NOMO-1 treated with dmso at 0.1 percent for 144 hours (cell line): ENCODE results near the gene ITIH3.
A peak's percentile ranks its signal among the peaks of the same experiment; 100 is the strongest.
"Not testable (repeated sequence)": the region's sequence is repeated elsewhere in the genome, so short reads cannot be mapped to it uniquely, and the experiment has no call there.

Experiments
- DNase-seq: peaks from one replicate; lab custom pipeline; 2025; ENCODE audit not compliant: unreplicated experiment; lab: John Stamatoyannopoulos, UW

Gene ITIH3, protein sequence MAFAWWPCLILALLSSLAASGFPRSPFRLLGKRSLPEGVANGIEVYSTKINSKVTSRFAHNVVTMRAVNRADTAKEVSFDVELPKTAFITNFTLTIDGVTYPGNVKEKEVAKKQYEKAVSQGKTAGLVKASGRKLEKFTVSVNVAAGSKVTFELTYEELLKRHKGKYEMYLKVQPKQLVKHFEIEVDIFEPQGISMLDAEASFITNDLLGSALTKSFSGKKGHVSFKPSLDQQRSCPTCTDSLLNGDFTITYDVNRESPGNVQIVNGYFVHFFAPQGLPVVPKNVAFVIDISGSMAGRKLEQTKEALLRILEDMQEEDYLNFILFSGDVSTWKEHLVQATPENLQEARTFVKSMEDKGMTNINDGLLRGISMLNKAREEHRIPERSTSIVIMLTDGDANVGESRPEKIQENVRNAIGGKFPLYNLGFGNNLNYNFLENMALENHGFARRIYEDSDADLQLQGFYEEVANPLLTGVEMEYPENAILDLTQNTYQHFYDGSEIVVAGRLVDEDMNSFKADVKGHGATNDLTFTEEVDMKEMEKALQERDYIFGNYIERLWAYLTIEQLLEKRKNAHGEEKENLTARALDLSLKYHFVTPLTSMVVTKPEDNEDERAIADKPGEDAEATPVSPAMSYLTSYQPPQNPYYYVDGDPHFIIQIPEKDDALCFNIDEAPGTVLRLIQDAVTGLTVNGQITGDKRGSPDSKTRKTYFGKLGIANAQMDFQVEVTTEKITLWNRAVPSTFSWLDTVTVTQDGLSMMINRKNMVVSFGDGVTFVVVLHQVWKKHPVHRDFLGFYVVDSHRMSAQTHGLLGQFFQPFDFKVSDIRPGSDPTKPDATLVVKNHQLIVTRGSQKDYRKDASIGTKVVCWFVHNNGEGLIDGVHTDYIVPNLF

DNA sequence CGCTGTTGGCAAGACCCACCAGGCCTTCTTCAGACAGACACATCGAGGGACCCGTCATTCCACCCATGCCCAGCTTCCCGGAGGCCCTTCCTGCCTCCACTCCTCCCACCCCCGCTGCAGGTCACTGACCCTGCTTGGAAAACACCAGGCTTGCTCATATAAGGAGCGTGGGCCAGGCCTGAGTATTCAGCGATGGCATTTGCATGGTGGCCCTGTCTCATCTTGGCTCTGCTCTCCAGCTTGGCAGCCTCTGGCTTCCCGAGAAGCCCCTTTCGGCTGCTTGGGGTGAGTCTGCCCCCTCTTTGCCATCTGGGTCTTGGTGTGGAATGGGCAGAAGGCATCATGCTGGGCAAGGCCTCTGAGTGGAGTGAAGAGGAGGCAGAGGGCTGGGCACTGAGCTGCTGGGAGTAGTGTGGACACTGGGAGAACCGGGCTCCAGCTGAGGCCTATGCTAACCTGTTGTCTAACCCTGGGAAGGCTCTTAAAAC lies at the start of gene ITIH3:
Gene ITIH3, plus strand, starts transcription at position 185 of the 488 bp plus-strand sequence. Its CDS starts 8 bp downstream, at position 193.
- DNase-seq, result no peak

DNA sequence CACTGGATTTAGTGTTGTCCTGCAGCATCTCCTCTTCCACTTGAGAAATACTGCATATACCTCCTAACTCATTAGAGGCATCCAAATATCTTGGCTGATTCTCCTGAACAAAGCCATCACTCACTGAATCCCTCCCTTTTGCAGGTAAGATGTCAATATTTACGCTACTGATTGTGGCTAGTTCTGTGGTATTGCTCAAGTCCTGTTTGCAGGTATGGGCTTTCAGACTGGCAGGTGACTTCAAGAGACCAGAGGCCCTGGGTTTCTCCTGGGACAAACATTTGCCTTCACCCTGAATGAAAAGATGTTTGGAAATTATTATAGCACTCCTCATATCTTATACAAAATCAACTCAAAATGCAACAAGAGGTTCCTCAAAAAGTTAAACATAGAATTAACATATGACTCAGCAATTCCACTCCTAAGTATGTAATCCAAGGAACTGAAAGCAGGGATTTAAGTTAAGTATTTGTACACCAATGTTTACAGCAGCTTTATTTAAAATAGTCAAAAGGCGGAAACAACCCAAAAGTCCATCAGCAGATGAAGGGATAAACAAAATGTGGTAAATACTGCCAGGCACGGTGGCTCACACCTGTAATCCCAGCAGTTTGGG lies 42.4 kb upstream of the ITIH3 start:
- no peak for DNase-seq

DNA sequence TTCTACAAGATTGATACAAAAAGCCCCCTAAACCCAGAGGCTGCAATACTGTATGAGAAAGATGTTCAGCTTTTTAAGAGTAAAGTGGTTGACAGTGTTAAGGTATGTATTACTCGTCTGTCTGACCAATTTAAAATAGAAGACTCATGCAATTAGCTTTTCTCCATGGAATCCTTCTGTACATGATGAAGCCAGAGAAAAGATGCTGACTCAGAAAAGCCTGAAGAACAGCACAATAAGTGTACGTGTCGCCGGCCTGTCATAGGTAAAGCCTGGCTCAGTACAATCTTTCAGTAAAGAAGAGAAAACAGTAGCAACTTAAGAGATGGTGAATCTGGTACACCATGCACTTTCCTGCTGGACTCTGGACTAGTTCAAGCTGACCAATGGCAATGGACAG lies 40.2 kb upstream of the ITIH3 start:
- DNase-seq, result no peak

GRCh38 chr3:52756141-52756540 lies 38.5 kb upstream of the ITIH3 start:
- DNase-seq, result no peak

DNA sequence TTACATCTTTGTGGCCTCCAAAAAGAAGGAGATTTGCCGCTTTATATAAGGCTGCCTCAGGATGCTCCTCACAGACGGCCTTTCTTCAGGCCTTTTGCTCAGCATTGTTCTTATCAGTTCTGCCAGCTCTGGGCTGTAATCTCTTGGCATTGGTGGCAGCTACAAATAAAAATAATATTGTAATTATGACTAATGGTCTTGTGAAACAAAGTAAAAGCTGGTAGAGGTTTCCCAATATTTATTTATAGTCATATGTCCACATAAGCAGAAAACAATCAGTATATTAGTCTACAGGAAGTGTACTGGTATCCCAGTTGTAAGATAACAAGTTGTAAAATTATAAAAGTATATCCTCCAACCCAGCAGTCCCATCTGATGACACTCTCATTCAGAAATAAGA lies 31.1 kb upstream of the ITIH3 start:
- DNase-seq, result no peak

DNA sequence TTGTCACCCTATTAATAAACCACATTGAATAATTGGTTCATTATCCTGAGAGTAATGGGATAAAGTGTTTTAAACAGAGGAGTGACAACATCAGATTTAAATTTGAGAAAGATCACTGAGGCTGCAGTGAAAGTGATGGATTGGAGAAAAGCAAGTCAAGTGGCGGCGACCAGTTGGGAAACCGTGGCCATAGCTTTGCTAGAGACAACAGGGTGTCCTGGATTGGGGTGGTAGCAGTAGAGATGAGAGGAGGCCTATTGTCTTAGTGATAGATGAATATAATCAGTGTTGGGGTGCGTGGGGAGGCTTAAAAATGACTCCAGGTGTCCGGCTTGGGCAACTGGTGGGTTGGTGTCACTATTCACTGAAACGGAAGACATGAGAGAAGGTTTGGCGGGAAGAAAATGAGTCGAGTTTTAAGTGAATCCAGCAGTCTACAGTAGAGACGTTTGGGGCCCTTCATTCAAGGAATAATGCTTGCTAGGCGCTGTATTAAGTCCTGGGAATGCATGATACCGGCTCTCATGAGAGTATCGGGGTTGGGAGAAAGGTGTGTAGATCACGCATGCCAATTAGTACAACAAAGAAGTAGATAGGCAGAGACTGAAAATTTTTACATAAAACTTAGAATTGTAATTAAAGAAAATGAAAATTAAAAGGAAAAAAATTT lies 24.7 kb upstream of the ITIH3 start:
- DNase-seq, result no peak

DNA sequence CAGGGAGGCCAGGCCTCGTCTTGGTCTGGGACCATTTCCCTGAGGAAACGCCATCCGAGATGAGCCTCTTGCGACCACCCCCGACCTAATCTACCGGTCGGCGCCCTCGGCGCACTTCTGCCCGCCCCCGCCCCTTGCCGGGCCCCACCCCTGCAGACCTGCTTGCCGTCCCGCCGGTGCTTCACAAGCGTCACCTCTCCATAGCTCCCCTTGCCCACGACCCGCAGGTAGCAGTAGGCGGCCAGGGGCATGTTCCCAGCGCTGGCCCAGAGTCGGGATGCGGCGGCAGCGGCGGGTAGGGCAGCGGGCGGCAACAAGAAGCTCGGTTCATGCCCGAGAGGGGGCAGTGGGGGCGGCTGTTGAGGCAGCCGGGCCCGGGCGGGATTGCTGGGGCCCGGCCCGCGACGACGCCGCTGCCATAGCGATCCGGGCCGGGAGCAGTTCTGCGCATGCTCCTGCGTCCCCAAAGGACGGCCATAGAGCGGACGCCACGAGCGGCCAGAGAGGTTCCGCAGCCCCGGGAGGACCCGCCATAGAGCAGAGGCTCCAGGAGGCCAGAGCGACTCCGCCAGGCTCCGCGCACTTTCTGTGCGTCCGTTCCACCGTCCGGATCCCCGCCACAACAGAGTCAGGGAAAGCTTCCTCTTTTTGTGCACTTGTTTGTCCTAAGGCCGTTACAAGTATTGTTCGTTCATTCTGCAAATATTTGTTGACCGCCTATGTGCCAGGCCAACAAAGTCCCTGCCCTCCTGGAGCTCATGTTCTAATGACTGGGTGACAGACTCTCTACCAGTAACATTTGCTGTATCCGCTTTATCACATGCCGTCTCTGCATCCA lies 23.9 kb upstream of the ITIH3 start, which contains the start of gene NEK4:
Gene NEK4, minus strand, starts transcription at position 445 of the 838 bp plus-strand sequence. Its CDS starts 194 bp downstream, at position 251.
- peak; percentile 94 for DNase-seq

DNA sequence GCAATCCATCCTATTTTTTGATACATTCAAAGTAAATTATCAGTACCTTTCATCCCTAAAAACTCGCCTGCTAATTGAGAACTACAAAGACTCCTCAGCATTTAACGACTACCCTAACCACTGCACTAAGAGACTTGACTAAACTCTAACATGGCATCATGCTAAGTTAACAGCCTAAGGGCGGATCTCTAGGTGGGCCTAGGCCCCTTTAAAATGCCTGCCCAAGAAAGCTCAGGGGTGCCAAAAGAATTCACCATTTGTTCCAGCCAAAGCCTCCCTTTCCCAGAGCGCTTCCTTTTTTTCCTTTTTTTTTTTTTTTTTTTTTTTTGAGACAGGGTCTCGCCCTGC lies 23.3 kb upstream of the ITIH3 start:
- no peak for DNase-seq

GRCh38 chr3:52771702-52772101 lies 22.9 kb upstream of the ITIH3 start:
- DNase-seq, result no peak

GRCh38 chr3:52773361-52774065 lies 21.1 kb upstream of the ITIH3 start:
- DNase-seq, result no peak

- no peak for DNase-seq
Observed at GRCh38 chr3:52774066-52774713, 20.4 kb upstream of the ITIH3 start.

- DNase-seq, result no peak
Observed at GRCh38 chr3:52774901-52775864, 19.4 kb upstream of the ITIH3 start.

- no peak for DNase-seq
Observed at GRCh38 chr3:52775877-52776276, 18.7 kb upstream of the ITIH3 start.

GRCh38 chr3:52776486-52776885 lies 18.1 kb upstream of the ITIH3 start:
- DNase-seq, result not testable (repeated sequence)

DNA sequence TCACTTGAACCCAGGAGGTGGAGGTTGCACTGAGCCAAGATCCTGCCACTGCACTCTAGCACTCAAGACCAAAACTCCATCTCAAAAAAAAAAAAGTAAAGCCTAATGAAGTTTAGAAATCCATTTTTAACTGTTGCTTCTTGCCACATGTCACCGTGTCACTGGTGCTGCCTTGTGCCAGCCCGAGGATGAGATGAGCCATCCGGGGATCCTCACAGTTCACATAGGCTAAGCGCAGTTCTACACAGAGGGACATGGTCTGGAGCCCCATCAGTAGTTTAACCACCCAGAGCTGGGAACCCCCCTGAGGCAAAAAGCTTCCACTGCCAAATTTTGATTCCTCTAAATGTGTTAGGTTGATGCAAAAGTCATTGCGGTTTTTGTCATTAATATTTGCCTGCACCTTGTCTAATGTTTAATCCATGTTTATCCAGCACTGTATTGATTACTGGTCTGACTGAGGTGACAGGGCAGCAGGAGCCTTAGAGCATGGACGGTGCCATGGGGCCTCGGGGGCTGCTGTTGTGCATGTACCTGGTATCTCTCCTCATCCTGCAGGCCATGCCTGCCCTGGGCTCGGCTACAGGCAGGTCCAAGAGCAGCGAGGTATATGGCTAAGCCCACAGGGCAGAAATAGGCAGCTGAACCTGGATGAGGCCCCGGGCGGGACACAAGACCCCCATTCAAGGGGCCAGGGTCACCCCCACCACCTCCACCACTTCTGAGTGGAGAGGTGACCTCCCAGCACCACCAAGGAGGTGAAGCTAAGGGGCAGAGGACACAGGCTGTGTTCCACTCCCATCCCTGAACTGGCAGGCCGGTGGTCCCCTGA lies 17.3 kb upstream of the ITIH3 start, which contains the start of gene ITIH1:
Gene ITIH1, plus strand, starts transcription at position 473 of the 832 bp plus-strand sequence. Its CDS starts 17 bp downstream, at position 490.
- no peak for DNase-seq

DNA sequence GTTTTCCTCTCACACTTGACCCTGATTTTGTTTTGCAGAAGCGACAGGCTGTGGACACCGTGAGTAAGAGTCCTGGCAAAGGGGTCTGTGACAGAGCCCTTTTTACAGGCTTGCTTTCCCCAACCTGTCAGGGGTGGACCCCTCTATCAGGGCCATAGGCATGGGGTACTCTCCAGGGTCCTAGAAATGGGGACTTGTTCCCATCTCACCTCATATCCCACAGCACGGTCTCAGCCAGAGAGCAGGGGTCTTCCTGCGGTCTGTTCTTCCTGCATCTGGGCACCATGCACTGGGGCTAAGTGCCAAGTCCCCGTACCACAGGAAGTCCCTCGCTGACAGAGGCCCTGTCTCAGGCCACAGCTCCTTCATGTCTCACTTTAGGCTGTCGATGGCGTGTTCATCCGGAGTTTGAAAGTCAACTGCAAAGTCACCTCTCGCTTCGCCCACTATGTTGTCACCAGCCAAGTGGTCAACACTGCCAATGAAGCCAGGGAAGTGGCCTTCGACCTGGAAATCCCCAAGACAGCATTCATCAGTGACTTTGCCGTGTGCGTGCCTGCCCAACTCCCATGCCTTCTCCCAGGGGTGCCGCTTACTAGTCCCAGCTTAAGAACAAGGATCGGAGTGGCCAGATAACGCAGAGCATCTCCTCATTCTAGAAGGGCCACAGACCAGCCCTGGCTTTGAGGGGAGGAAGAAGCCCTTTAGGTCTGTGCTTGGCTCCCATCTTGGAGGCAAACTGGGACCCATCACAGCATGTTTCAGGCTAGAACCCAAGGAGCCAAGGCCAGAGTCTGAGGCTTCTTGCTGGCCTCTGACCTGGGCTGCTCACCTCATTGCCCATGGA lies 16.4 kb upstream of the ITIH3 start:
- no peak for DNase-seq
